Measurements from ENCODE around the gene PRSS16.

Gene PRSS16

GRCh38 chr6:27228963-27229477 is 18.5 kb upstream of the PRSS16 start:
- in situ Hi-C loops (cut with HindIII; ENCODE audit: low pct_unique_long_range_greater_than_20kb, low sequenced_read_pairs) = no loop called here
- DNase-seq (ENCODE audit: low read depth in 1 of 2, low spot score in 1 of 2) = no peak
- TF ChIP-seq JUND (IDR thresholded peaks at IDR 0.05; ENCODE audit: low read depth) = no peak

- in situ Hi-C loops (cut with HindIII; ENCODE audit: low pct_unique_long_range_greater_than_20kb, low sequenced_read_pairs) = no loop called here
- no peak for DNase-seq (ENCODE audit: low read depth in 1 of 2, low spot score in 1 of 2)
- no peak for TF ChIP-seq JUND (IDR thresholded peaks at IDR 0.05; ENCODE audit: low read depth)
Measured at GRCh38 chr6:27230758-27231111, 16.8 kb upstream of the PRSS16 start.

- no peak for DNase-seq (ENCODE audit: low read depth in 1 of 2, low spot score in 1 of 2)
- no peak for TF ChIP-seq JUND (IDR thresholded peaks at IDR 0.05; ENCODE audit: low read depth)
- in situ Hi-C loops (cut with HindIII; ENCODE audit: low pct_unique_long_range_greater_than_20kb, low sequenced_read_pairs) = no loop called here
Measured at GRCh38 chr6:27234576-27234975, 12.9 kb upstream of the PRSS16 start.

- in situ Hi-C loops (cut with HindIII; ENCODE audit: low pct_unique_long_range_greater_than_20kb, low sequenced_read_pairs) = no loop called here
- no peak for TF ChIP-seq JUND (IDR thresholded peaks at IDR 0.05; ENCODE audit: low read depth)
- DNase-seq (ENCODE audit: low read depth in 1 of 2, low spot score in 1 of 2) = peak in 1 of 2 experiments; percentile 29
Measured at GRCh38 chr6:27237089-27237803, 10.3 kb upstream of the PRSS16 start.

- no peak for DNase-seq (ENCODE audit: low read depth in 1 of 2, low spot score in 1 of 2)
- TF ChIP-seq JUND (IDR thresholded peaks at IDR 0.05; ENCODE audit: low read depth) = no peak
Measured at GRCh38 chr6:27238010-27238983, 9.2 kb upstream of the PRSS16 start.

GRCh38 chr6:27239258-27239657 is 8.2 kb upstream of the PRSS16 start:
- in situ Hi-C loops (cut with HindIII; ENCODE audit: low pct_unique_long_range_greater_than_20kb, low sequenced_read_pairs) = no loop called here
- no peak for TF ChIP-seq JUND (IDR thresholded peaks at IDR 0.05; ENCODE audit: low read depth)
- DNase-seq (ENCODE audit: low read depth in 1 of 2, low spot score in 1 of 2) = no peak

More at GRCh38 chr6:27238010-27238983, 9.2 kb upstream of the PRSS16 start:
- in situ Hi-C loops (cut with HindIII; ENCODE audit: low pct_unique_long_range_greater_than_20kb, low sequenced_read_pairs) = no loop called here

- no peak for TF ChIP-seq JUND (IDR thresholded peaks at IDR 0.05; ENCODE audit: low read depth)
- in situ Hi-C loops (cut with HindIII; ENCODE audit: low pct_unique_long_range_greater_than_20kb, low sequenced_read_pairs) = no loop called here
- DNase-seq (ENCODE audit: low read depth in 1 of 2, low spot score in 1 of 2) = peak in 1 of 2 experiments; percentile 32
Measured at GRCh38 chr6:27241443-27241842, 6.1 kb upstream of the PRSS16 start.

GRCh38 chr6:27242589-27243265 is 4.8 kb upstream of the PRSS16 start:
- in situ Hi-C loops (cut with HindIII; ENCODE audit: low pct_unique_long_range_greater_than_20kb, low sequenced_read_pairs) = no loop called here
- DNase-seq (ENCODE audit: low read depth in 1 of 2, low spot score in 1 of 2) = no peak
- TF ChIP-seq JUND (IDR thresholded peaks at IDR 0.05; ENCODE audit: low read depth) = no peak

GRCh38 chr6:27248783-27249182 is 1.3 kb downstream of the PRSS16 start:
- no peak for TF ChIP-seq JUND (IDR thresholded peaks at IDR 0.05; ENCODE audit: low read depth)
- in situ Hi-C loops (cut with HindIII; ENCODE audit: low pct_unique_long_range_greater_than_20kb, low sequenced_read_pairs) = no loop called here
- no peak for DNase-seq (ENCODE audit: low read depth in 1 of 2, low spot score in 1 of 2)

GRCh38 chr6:27250277-27251111 is 3.0 kb downstream of the PRSS16 start:
- DNase-seq (ENCODE audit: low read depth in 1 of 2, low spot score in 1 of 2) = no peak
- in situ Hi-C loops (cut with HindIII; ENCODE audit: low pct_unique_long_range_greater_than_20kb, low sequenced_read_pairs) = no loop called here
- TF ChIP-seq JUND (IDR thresholded peaks at IDR 0.05; ENCODE audit: low read depth) = no peak

- in situ Hi-C loops (cut with HindIII; ENCODE audit: low pct_unique_long_range_greater_than_20kb, low sequenced_read_pairs) = no loop called here
- DNase-seq (ENCODE audit: low read depth in 1 of 2, low spot score in 1 of 2) = peak; percentile 91 to 94
- no peak for TF ChIP-seq JUND (IDR thresholded peaks at IDR 0.05; ENCODE audit: low read depth)
Measured at GRCh38 chr6:27251112-27251605, 3.7 kb downstream of the PRSS16 start.

Measured in T47D (cell line).